Measurements from ENCODE around the gene PDE2A.

The PDE2A gene

GRCh38 chr11:72682238-72682857 is 8.1 kb upstream of the PDE2A start:
- DNase-seq: no peak

- DNase-seq: no peak
Observed at GRCh38 chr11:72681226-72682153, 7.3 kb upstream of the PDE2A start.

- DNase-seq: no peak
Observed at GRCh38 chr11:72680624-72681158, 6.5 kb upstream of the PDE2A start.

- no peak for DNase-seq
Observed at GRCh38 chr11:72679869-72680268, 5.6 kb upstream of the PDE2A start.

GRCh38 chr11:72678524-72678923 is 4.3 kb upstream of the PDE2A start:
- DNase-seq: no peak

- DNase-seq: peak; percentile 14
Observed at GRCh38 chr11:72676861-72677341, 2.7 kb upstream of the PDE2A start.

GRCh38 chr11:72675221-72675620 is 999 bp upstream of the PDE2A start:
- DNase-seq: no peak

- DNase-seq: no peak
Observed at GRCh38 chr11:72673284-72673942, 809 bp downstream of the PDE2A start.

- no peak for DNase-seq
Observed at GRCh38 chr11:72672597-72673238, 1.5 kb downstream of the PDE2A start.

- DNase-seq: no peak
Observed at GRCh38 chr11:72671152-72672099, 2.8 kb downstream of the PDE2A start.

GRCh38 chr11:72670041-72670440 is 4.2 kb downstream of the PDE2A start:
- DNase-seq: no peak

GRCh38 chr11:72669527-72669926 is 4.7 kb downstream of the PDE2A start:
- no peak for DNase-seq

- no peak for DNase-seq
Observed at GRCh38 chr11:72668629-72669347, 5.4 kb downstream of the PDE2A start.

- no peak for DNase-seq
Observed at GRCh38 chr11:72665911-72666472, 8.2 kb downstream of the PDE2A start.

GRCh38 chr11:72662036-72662435 is 12.2 kb downstream of the PDE2A start:
- no peak for DNase-seq

- DNase-seq: no peak
Observed at GRCh38 chr11:72661486-72661885, 12.7 kb downstream of the PDE2A start.

- DNase-seq: no peak
Observed at GRCh38 chr11:72658989-72659640, 15.1 kb downstream of the PDE2A start.

- no peak for DNase-seq
Observed at GRCh38 chr11:72657411-72658100, 16.7 kb downstream of the PDE2A start.

GRCh38 chr11:72655896-72656464 is 18.2 kb downstream of the PDE2A start:
- no peak for DNase-seq

Measured in GDM1 (cell line).